Activated CD8-positive, alpha-beta memory T cell treated with anti-CD3 and anti-CD28 coated beads, Interleukin-2, amount 50 U/mL, for 48 hours (primary cell): ENCODE measurements around the gene CHRNB2.

Source experiments
- DNase-seq: peaks from one replicate; pipeline ENCODE4 v3.0.0-alpha.2; 2020

CHRNB2 gene

GRCh38 chr1:154582885-154583284 is 15.3 kb downstream of the CHRNB2 start:
- no peak for DNase-seq

- DNase-seq: no peak
These were observed 16.2 kb downstream of the CHRNB2 start for GRCh38 chr1:154583773-154584172.

- DNase-seq: no peak
These were observed 16.9 kb downstream of the CHRNB2 start for GRCh38 chr1:154584267-154584994.

GRCh38 chr1:154586231-154586630 is 18.7 kb downstream of the CHRNB2 start:
- DNase-seq: no peak

- no peak for DNase-seq
These were observed 19.1 kb downstream of the CHRNB2 start for GRCh38 chr1:154586641-154587040.

- no peak for DNase-seq
These were observed 22.2 kb downstream of the CHRNB2 start for GRCh38 chr1:154589780-154590179.

GRCh38 chr1:154590756-154591155 is 23.2 kb downstream of the CHRNB2 start:
- no peak for DNase-seq

- no peak for DNase-seq
These were observed 23.6 kb downstream of the CHRNB2 start for GRCh38 chr1:154591206-154591605.

- DNase-seq: no peak
These were observed 25.8 kb downstream of the CHRNB2 start for GRCh38 chr1:154593390-154593789.

GRCh38 chr1:154594811-154595210 is 27.2 kb downstream of the CHRNB2 start:
- no peak for DNase-seq

- DNase-seq: no peak
These were observed 28.0 kb downstream of the CHRNB2 start for GRCh38 chr1:154595621-154596020.

- no peak for DNase-seq
These were observed 31.5 kb downstream of the CHRNB2 start for GRCh38 chr1:154598871-154599635.

- no peak for DNase-seq
These were observed 32.1 kb downstream of the CHRNB2 start for GRCh38 chr1:154599658-154600057.

- DNase-seq: no peak
These were observed 35.7 kb downstream of the CHRNB2 start for GRCh38 chr1:154603317-154603716.

- DNase-seq: no peak
These were observed 38.0 kb downstream of the CHRNB2 start for GRCh38 chr1:154605534-154605933.

GRCh38 chr1:154607106-154607608 is 39.6 kb downstream of the CHRNB2 start:
- DNase-seq: no peak

- DNase-seq: peak; percentile 90
These were observed 40.2 kb downstream of the CHRNB2 start, which contains the start of gene ADAR for GRCh38 chr1:154607609-154608396. Gene ADAR (minus strand): TSS chr1:154608186. CDS start chr1:154608006, 180 bp downstream.

GRCh38 chr1:154608397-154609270 is 41.1 kb downstream of the CHRNB2 start:
- peak; percentile 77 for DNase-seq

- DNase-seq: peak; percentile 69
These were observed 42.1 kb downstream of the CHRNB2 start for GRCh38 chr1:154609398-154610380.

GRCh38 chr1:154611150-154611862 is 43.7 kb downstream of the CHRNB2 start:
- no peak for DNase-seq
